Gastroesophageal sphincter (tissue), 4 donors: ENCODE results near the gene FIBP. TPM values are rescaled to one million over a fixed set of nuclear protein-coding genes. Genes with fewer than 3 reads are reported as not detected.

Source experiments
- ATAC-seq: fragments of 150-250 bp; one replicate; pipeline ENCODE4 v1.9.1; 2016; ENCODE audit warnings: mild to moderate bottlenecking, moderate library complexity
- H3K27ac ChIP-seq, 4 donors: fragments of 200-600 bp; sonication (generic) in 3 of 4; 1 replicate in 3 of 4; 2 replicates in 1 of 4; pipeline ENCODE4 v1.5.1; 2016 to 2019
- H3K27me3 ChIP-seq: fragments of 200-600 bp; sonication (generic); one replicate; pipeline ENCODE4 v1.5.1; 2019
- H3K36me3 ChIP-seq, 2 donors: fragments of 200-600 bp; sonication (generic); one replicate each; pipeline ENCODE4 v1.5.1; 2019; ENCODE audit warnings: control low read depth in 1 of 2
- H3K4me1 ChIP-seq, 3 donors: fragments of 200-600 bp; sonication (generic); 1 replicate in 2 of 3; 2 replicates in 1 of 3; pipeline ENCODE4 v1.5.1; 2016 to 2019; ENCODE audit warnings: control low read depth in 2 of 3
- H3K4me3 ChIP-seq, 2 donors: fragments of 200-600 bp; sonication (generic); one replicate each; pipeline ENCODE4 v1.5.1; 2019; ENCODE audit warnings: mild to moderate bottlenecking in 1 of 2, moderate library complexity in 1 of 2
- H3K9me3 ChIP-seq, 3 donors: fragments of 200-600 bp; sonication (generic); one replicate each; pipeline ENCODE4 v1.5.1; 2017 to 2019; ENCODE audit warnings: control low read depth in 2 of 3
- EP300 ChIP-seq: sonication (generic); formaldehyde crosslinking; IDR thresholded peaks from one replicate; pipeline ENCODE4 v1.6.1; 2017; ENCODE audit warnings: antibody characterized with exemption, mild to moderate bottlenecking
- POLR2A ChIP-seq, 2 donors: fragments of 450-650 bp; IDR thresholded peaks; one replicate each; pipeline ENCODE4 v1.6.1; 2017; ENCODE audit warnings: antibody characterized with exemption in 2 of 2, mild to moderate bottlenecking in 2 of 2, moderate library complexity in 1 of 2
- POLR2AphosphoS5 ChIP-seq: sonication (generic); formaldehyde crosslinking; IDR thresholded peaks from one replicate; pipeline ENCODE4 v1.6.1; 2017; ENCODE audit warnings: antibody characterized with exemption
- WGBS, 2 donors: methylation state at CpG; one replicate each; pipeline ENCODE4 v1.1.5; 2018; ENCODE audit warnings: low coverage in 1 of 2; 5-methylcytosine and 5-hydroxymethylcytosine counted together
- total RNA-seq, 4 donors: library from RNA; depleted of rRNA; stranded (reverse); fragments of >200 nt; gene quantifications; one replicate each; pipeline ENCODE4 v1.1.0, GENCODE V29; 2016
- TF ChIP-seq, protein P1 (sequence below), 4 experiments: fragments of 200-600 bp in 2 of 4; fragments of 450-650 bp in 2 of 4; sonication (generic) in 1 of 4; IDR thresholded peaks; one replicate each; pipeline ENCODE4 v1.5.1; 2017 to 2019; ENCODE audit warnings: antibody characterized with exemption in 4 of 4, mild to moderate bottlenecking in 2 of 4, moderate library complexity in 2 of 4

FIBP gene
- total RNA-seq, 4 donors from 2014 or later = 35.2 to 62.3 (median 54.6) TPM

DNA sequence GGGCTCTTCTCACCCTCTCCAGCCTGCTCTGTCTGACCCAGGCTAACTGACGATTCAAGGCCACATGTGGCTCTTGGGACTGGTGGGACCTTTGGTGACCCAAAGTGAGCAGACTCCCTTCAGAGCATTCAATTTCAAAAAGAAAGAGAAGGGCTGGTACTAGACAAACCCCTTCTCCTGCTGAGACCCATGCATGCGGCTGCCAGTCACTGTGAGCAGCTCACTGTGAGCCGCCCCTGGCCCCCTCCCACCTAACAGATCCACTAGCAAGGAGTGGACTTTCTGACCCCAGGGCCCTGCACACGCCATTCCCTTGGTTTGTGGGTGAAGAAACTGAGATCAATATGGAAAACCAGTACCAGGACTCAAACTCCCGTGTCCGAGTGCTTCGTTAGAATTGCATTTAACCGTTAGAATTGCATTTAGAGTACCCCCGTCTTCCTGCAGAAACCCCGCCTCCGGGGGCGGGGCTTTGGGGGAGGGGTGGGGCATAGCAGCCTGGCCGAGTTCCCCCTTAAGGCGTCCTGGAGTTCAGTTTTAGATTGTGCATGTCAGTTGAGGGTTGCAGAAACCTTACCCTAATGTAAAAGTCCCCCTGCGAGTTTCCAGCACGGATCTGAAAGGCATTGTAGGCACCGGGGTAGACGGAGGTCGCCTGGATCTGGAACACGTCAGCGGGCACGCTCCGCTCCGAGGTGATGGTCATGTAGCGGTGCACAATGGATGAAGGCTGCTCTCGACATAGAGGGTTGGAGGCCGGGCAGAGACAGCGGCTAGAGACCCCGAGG is 20.8 kb downstream of the FIBP start:
- 50 to 72% methylated on average over 4 to 14 of the region's 29 CpGs for WGBS, 2 donors
- Histone ChIP-seq H3K27ac (peak overlapping the region in 3 of 4 donors; percentile 12 to 98 (median 42)), H3K4me1 (peaks cover 0 to 73% (median 17%) of the 10 kb centered on the region in 3 donors), H3K9me3 (no peaks in the 10 kb centered on the region), H3K4me3 (no peak overlapping the region), H3K36me3 (peaks cover 0 to 84% of the 10 kb centered on the region in 2 donors), H3K27me3 (no peaks in the 10 kb centered on the region)
- no peak for ATAC-seq
- TF ChIP-seq POLR2A (IDR thresholded peaks at IDR 0.05) (no peak), EP300 (no peak), POLR2AphosphoS5 (no peak)
- TF ChIP-seq, protein P1, sequence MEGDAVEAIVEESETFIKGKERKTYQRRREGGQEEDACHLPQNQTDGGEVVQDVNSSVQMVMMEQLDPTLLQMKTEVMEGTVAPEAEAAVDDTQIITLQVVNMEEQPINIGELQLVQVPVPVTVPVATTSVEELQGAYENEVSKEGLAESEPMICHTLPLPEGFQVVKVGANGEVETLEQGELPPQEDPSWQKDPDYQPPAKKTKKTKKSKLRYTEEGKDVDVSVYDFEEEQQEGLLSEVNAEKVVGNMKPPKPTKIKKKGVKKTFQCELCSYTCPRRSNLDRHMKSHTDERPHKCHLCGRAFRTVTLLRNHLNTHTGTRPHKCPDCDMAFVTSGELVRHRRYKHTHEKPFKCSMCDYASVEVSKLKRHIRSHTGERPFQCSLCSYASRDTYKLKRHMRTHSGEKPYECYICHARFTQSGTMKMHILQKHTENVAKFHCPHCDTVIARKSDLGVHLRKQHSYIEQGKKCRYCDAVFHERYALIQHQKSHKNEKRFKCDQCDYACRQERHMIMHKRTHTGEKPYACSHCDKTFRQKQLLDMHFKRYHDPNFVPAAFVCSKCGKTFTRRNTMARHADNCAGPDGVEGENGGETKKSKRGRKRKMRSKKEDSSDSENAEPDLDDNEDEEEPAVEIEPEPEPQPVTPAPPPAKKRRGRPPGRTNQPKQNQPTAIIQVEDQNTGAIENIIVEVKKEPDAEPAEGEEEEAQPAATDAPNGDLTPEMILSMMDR (IDR thresholded peaks at IDR 0.05) = no peak

DNA sequence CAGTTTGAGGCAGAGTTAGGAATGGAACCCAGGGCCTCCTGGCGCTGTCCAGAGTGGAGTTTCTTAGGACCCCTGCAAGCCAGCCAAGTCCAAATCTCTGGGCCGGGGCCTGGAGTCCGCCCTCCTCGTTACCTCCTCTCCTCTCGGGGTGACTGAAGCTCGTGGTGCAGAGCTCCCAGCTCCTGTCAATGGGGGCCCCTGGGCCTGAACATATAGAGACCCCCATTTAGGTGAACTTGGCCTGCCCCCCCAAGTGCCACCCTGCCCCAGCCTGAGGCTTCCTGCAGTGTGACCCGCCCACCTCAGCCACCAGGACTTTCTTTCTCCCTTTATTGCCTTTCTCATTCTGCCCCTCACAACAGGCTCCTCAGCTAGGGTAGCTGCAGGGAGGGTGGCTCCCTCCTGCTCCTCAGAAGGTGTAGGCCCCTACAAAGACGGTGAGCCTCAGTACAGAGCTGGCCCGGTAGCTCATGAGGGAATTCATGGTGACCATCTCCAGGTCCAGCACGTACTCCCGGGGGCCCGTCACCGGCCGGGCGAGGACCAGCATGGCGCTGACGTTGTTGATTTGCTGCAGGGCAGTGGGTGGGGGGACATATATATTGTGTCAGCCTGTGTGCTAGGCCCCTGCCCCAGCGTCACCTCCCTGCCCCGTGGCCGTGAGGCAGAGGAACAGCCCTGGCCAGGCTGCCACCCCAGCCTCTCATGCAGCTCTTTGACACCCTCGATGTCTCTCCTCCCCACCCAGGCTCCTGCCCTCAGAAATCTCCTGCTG is 21.6 kb downstream of the FIBP start:
- H3K27ac ChIP-seq = peak overlapping the region in 2 of 4 donors; percentile 20 to 98
- H3K27me3 ChIP-seq = no peaks in the 10 kb centered on the region
- no peaks in the 10 kb centered on the region for H3K9me3 ChIP-seq
- TF ChIP-seq, protein P1 (IDR thresholded peaks at IDR 0.05) = no peak
- TF ChIP-seq POLR2AphosphoS5 (no peak), EP300 (no peak), POLR2A (IDR thresholded peaks at IDR 0.05) (no peak)
- no peak for ATAC-seq
- 59 to 71% methylated on average over 4 to 5 of the region's 21 CpGs for WGBS, 2 donors
- H3K4me3 ChIP-seq = no peak overlapping the region
- H3K4me1 ChIP-seq = peaks cover 0 to 73% (median 21%) of the 10 kb centered on the region in 3 donors
- H3K36me3 ChIP-seq = peaks cover 0 to 92% of the 10 kb centered on the region in 2 donors

GRCh38 chr11:65865550-65866172 is 22.6 kb downstream of the FIBP start:
- peak overlapping the region in 1 of 4 donors; percentile 19 for H3K27ac ChIP-seq
- WGBS, 2 donors = 57% methylated on average over 1 of the region's 9 CpGs; no CpG with 5 or more reads in 1 of the 2 donors
- H3K27me3 ChIP-seq = no peaks in the 10 kb centered on the region
- no peaks in the 10 kb centered on the region for H3K9me3 ChIP-seq
- peaks cover 0 to 89% of the 10 kb centered on the region in 2 donors for H3K36me3 ChIP-seq
- no peak for TF ChIP-seq POLR2A (IDR thresholded peaks at IDR 0.05)
- no peak for TF ChIP-seq EP300
- TF ChIP-seq POLR2AphosphoS5 = no peak
- H3K4me1 ChIP-seq = peaks cover 0 to 72% (median 18%) of the 10 kb centered on the region in 3 donors
- no peak for ATAC-seq
- H3K4me3 ChIP-seq = no peak overlapping the region

DNA sequence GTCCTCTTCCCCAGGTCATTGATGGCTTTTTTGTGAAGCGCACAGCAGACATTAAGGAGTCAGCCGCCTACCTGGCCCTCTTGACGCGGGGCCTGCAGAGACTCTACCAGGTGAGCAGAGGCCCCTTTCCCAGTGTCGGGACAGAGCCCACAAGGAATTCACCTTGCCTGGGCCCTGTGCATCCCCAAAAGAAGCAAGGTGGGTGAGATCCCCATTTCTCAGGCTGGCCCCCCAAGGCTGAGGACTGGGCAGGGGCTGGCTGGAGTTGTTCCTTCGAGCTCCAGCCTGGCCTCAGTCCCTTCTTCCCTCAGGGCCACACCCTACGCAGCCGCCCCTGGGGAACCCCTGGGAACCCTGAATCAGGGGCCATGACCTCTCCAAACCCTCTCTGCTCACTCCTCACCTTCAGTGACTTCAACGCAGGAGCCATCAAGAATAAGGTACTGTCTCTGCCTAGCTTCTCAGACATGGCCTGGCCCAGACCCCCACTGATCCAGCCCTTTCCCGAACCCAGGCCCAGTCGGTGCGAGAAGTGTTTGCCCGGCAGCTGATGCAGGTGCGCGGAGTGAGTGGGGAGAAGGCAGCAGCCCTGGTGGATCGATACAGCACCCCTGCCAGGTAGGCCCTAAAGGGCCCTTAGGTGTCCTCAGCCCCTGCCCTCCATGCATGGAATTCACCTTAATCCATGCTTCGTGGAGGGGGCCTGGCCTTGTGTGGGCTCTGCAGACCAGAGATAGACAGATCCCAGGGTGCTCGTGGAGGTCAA is 23.4 kb downstream of the FIBP start:
- Histone ChIP-seq H3K4me1 (peaks cover 0 to 66% (median 15%) of the 10 kb centered on the region in 3 donors), H3K27me3 (no peaks in the 10 kb centered on the region), H3K9me3 (no peaks in the 10 kb centered on the region), H3K4me3 (no peak overlapping the region), H3K27ac (peak overlapping the region in 1 of 4 donors; percentile 19), H3K36me3 (peaks cover 0 to 83% of the 10 kb centered on the region in 2 donors)
- 67 to 100% methylated on average over 2 of the region's 18 CpGs for WGBS, 2 donors
- TF ChIP-seq POLR2A (IDR thresholded peaks at IDR 0.05) = no peak
- no peak for TF ChIP-seq EP300
- TF ChIP-seq, protein P1 (IDR thresholded peaks at IDR 0.05) = no peak
- TF ChIP-seq POLR2AphosphoS5 = no peak
- no peak for ATAC-seq
